Uterus (tissue), 2 donors: ENCODE results near the gene FBXW7.

Experiments
- POLR2A ChIP-seq, 2 donors: fragments of 450-650 bp; IDR thresholded peaks; one replicate each; pipeline ENCODE4 v1.6.1; 2016; ENCODE audit warnings: antibody characterized with exemption in 2 of 2, mild to moderate bottlenecking in 1 of 2, moderate library complexity in 1 of 2
- TF ChIP-seq, protein P1 (sequence below), 4 experiments: fragments of 200-600 bp in 2 of 4; fragments of 450-650 bp in 2 of 4; sonication (generic) in 2 of 4; IDR thresholded peaks; one replicate each; pipeline ENCODE4 v1.5.1; 2016 to 2019; ENCODE audit warnings: antibody characterized with exemption in 4 of 4, mild to moderate bottlenecking in 2 of 4, moderate library complexity in 1 of 4

DNA sequence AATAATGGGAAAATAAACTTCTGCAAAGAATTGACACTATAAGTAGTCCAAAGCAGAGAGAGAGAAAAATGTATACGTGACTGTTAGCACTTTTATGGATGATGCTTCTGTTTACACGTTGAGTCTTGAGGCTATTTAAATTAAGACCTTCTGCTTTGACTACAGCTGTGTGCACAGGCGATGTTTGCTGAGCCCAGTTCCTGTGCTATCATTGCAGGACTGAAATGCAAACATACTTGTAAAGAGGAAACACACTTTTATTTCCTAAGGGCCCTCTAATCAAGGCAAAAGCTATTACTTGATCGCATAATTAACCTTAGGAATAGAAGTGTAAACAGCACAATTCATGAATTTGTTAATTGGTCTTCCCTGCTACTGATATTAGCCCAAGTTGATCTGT lies 226.9 kb downstream of the FBXW7 start:
- TF ChIP-seq, protein P1, sequence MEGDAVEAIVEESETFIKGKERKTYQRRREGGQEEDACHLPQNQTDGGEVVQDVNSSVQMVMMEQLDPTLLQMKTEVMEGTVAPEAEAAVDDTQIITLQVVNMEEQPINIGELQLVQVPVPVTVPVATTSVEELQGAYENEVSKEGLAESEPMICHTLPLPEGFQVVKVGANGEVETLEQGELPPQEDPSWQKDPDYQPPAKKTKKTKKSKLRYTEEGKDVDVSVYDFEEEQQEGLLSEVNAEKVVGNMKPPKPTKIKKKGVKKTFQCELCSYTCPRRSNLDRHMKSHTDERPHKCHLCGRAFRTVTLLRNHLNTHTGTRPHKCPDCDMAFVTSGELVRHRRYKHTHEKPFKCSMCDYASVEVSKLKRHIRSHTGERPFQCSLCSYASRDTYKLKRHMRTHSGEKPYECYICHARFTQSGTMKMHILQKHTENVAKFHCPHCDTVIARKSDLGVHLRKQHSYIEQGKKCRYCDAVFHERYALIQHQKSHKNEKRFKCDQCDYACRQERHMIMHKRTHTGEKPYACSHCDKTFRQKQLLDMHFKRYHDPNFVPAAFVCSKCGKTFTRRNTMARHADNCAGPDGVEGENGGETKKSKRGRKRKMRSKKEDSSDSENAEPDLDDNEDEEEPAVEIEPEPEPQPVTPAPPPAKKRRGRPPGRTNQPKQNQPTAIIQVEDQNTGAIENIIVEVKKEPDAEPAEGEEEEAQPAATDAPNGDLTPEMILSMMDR (IDR thresholded peaks at IDR 0.05): no peak
- TF ChIP-seq POLR2A (IDR thresholded peaks at IDR 0.05): no peak
